GM23338 (cell line): Measurements from ENCODE around the gene SYNGR3. TPM values are rescaled to one million over a fixed set of nuclear protein-coding genes. Genes with fewer than 3 reads are reported as not detected.

Source experiments
- ATAC-seq: fragments of 200-7000 bp; cut with Tn5 transposase; 3 replicates; pipeline ENCODE4 v1.9.1; 2020
- DNase-seq: peaks from one replicate; pipeline ENCODE4 v3.0.0-alpha.2; 2015; ENCODE audit warnings: low spot score
- H2AFZ ChIP-seq: fragments of 200-600 bp; sonication (generic); 2 replicates; pipeline ENCODE4 v1.8.0; 2016; ENCODE audit warnings: antibody characterized with exemption, mild to moderate bottlenecking, moderate library complexity
- H3F3A ChIP-seq: fragments of 200-600 bp; sonication (generic); replicated peaks from 2 replicates; pipeline ENCODE4 v1.8.0; 2017; ENCODE audit warnings: antibody characterized with exemption, mixed run types, low read depth
- H3K27ac ChIP-seq: fragments of 200-600 bp; sonication (generic); 2 replicates; pipeline ENCODE4 v1.6.1; 2016; ENCODE audit warnings: low read depth
- H3K27me3 ChIP-seq: fragments of 200-600 bp; sonication (generic); 2 replicates; pipeline ENCODE4 v1.8.0; 2016; ENCODE audit warnings: mild to moderate bottlenecking, mixed run types, moderate library complexity; ENCODE audit not compliant: insufficient read depth
- H3K36me3 ChIP-seq: fragments of 200-600 bp; sonication (generic); 2 replicates; pipeline ENCODE4 v1.8.0; 2016; ENCODE audit warnings: mild to moderate bottlenecking; ENCODE audit not compliant: insufficient read depth
- H3K4me1 ChIP-seq: fragments of 200-600 bp; sonication (generic); 2 replicates; pipeline ENCODE4 v1.8.0; 2016; ENCODE audit warnings: mild to moderate bottlenecking, moderate library complexity; ENCODE audit not compliant: insufficient read depth
- H3K4me2 ChIP-seq: fragments of 200-600 bp; sonication (generic); 2 replicates; pipeline ENCODE4 v1.7.1; 2017; ENCODE audit warnings: mixed run types
- H3K4me3 ChIP-seq: fragments of 200-600 bp; sonication (generic); 2 replicates; pipeline ENCODE4 v1.6.1; 2016; ENCODE audit warnings: mixed run types
- H3K79me2 ChIP-seq: fragments of 200-600 bp; sonication (generic); replicated peaks from 2 replicates; pipeline ENCODE4 v1.8.0; 2017; ENCODE audit warnings: mild to moderate bottlenecking; ENCODE audit not compliant: insufficient read depth
- H3K9me2 ChIP-seq: fragments of 200-600 bp; sonication (generic); 2 replicates; pipeline ENCODE4 v1.8.0; 2017; ENCODE audit not compliant: insufficient read depth
- H4K20me1 ChIP-seq: fragments of 200-600 bp; sonication (generic); replicated peaks from 2 replicates; pipeline ENCODE4 v1.8.0; 2017; ENCODE audit warnings: mild to moderate bottlenecking; ENCODE audit not compliant: insufficient read depth
- H3K27ac Mint-ChIP-seq: 2 replicates; pipeline ENCODE4 v1.8.0; 2020; ENCODE audit warnings: inconsistent platforms, mild to moderate bottlenecking, moderate library complexity, mixed read lengths
- H3K27me3 Mint-ChIP-seq: 3 replicates; pipeline ENCODE4 v1.8.0; 2022; ENCODE audit warnings: low read depth, mild to moderate bottlenecking, moderate library complexity, mixed read lengths, inconsistent platforms; ENCODE audit not compliant: insufficient read depth, poor library complexity
- H3K36me3 Mint-ChIP-seq: 3 replicates; pipeline ENCODE4 v1.8.0; 2021; ENCODE audit warnings: low read depth, mild to moderate bottlenecking, inconsistent platforms, moderate library complexity, mixed read lengths
- H3K4me1 Mint-ChIP-seq: 3 replicates; pipeline ENCODE4 v1.8.0; 2020; ENCODE audit warnings: mild to moderate bottlenecking, inconsistent platforms, mixed read lengths
- H3K4me3 Mint-ChIP-seq: 3 replicates; pipeline ENCODE4 v1.8.0; 2021; ENCODE audit warnings: moderate library complexity, mild to moderate bottlenecking, inconsistent platforms, mixed read lengths
- H3K9me3 Mint-ChIP-seq: 3 replicates; pipeline ENCODE4 v1.8.0; 2020; ENCODE audit warnings: moderate library complexity, mild to moderate bottlenecking, inconsistent platforms, mixed read lengths
- CREB1 ChIP-seq: fragments of 250-450 bp; sonication (Bioruptor Pico); IDR thresholded peaks from 2 replicates; pipeline ENCODE4 v1.5.0; 2020; ENCODE audit warnings: low read depth, mild to moderate bottlenecking, moderate library complexity
- EZH2 ChIP-seq: fragments of 200-600 bp; sonication (generic); IDR thresholded peaks from one replicate; pipeline ENCODE4 v1.8.0; 2017; ENCODE audit warnings: antibody characterized with exemption, mild to moderate bottlenecking, low read depth; ENCODE audit not compliant: unreplicated experiment
- EZH2phosphoT487 ChIP-seq: fragments of 200-600 bp; sonication (generic); IDR thresholded peaks from one replicate; pipeline ENCODE4 v1.8.1; 2018; ENCODE audit warnings: antibody characterized with exemption; ENCODE audit not compliant: unreplicated experiment
- NANOG ChIP-seq: IDR thresholded peaks from 2 replicates; pipeline ENCODE4 v1.6.1; 2016; ENCODE audit warnings: antibody characterized with exemption, borderline replicate concordance
- POLR2AphosphoS5 ChIP-seq: IDR thresholded peaks from 2 replicates; pipeline ENCODE4 v1.6.1; 2016; ENCODE audit warnings: antibody characterized with exemption, low read depth
- STAT1 ChIP-seq: IDR thresholded peaks from one replicate; pipeline ENCODE4 v1.6.1; 2016; ENCODE audit warnings: antibody characterized with exemption; ENCODE audit not compliant: unreplicated experiment
- ZNF331 ChIP-seq: fragments of 250-450 bp; sonication (Bioruptor Pico); IDR thresholded peaks from 2 replicates; pipeline ENCODE4 v1.5.0; 2020; ENCODE audit warnings: low read depth, mild to moderate bottlenecking, moderate library complexity
- polyA plus RNA-seq: library from polyadenylated mRNA; unstranded; fragments of >200 nt; fragmentation: Nextera tagmentation; extraction: Ambion mirVana; gene quantifications from 2 replicates; pipeline ENCODE4 v1.2.1, GENCODE V29; 2016
- total RNA-seq: library from RNA; depleted of rRNA; stranded (reverse); fragments of >200 nt; shearing (Covaris generic); gene quantifications from 2 replicates; pipeline ENCODE4 v1.2.3, GENCODE V29; 2014
- TF ChIP-seq, protein P1 (sequence below), 2 experiments: fragments of 200-600 bp in 1 of 2; sonication (generic) in 1 of 2; conservative IDR thresholded peaks; 2 replicates each; pipeline versions ENCODE4 v1.5.1 to v1.6.1; 2016 to 2017; ENCODE audit warnings: antibody characterized with exemption in 2 of 2, low read depth in 2 of 2, mild to moderate bottlenecking in 2 of 2, moderate library complexity in 1 of 2
- TF ChIP-seq, protein P2 (sequence below): IDR thresholded peaks from one replicate; pipeline ENCODE4 v1.6.1; 2018; ENCODE audit warnings: antibody characterized with exemption; ENCODE audit not compliant: unreplicated experiment
- TF ChIP-seq, protein P3 (sequence below): IDR thresholded peaks from 2 replicates; pipeline ENCODE4 v1.6.1; 2016; ENCODE audit warnings: antibody characterized with exemption

SYNGR3 gene
- total and polyA plus RNA-seq, 2 experiments from 2014 or later: 45.4 to 77.7 TPM

DNA sequence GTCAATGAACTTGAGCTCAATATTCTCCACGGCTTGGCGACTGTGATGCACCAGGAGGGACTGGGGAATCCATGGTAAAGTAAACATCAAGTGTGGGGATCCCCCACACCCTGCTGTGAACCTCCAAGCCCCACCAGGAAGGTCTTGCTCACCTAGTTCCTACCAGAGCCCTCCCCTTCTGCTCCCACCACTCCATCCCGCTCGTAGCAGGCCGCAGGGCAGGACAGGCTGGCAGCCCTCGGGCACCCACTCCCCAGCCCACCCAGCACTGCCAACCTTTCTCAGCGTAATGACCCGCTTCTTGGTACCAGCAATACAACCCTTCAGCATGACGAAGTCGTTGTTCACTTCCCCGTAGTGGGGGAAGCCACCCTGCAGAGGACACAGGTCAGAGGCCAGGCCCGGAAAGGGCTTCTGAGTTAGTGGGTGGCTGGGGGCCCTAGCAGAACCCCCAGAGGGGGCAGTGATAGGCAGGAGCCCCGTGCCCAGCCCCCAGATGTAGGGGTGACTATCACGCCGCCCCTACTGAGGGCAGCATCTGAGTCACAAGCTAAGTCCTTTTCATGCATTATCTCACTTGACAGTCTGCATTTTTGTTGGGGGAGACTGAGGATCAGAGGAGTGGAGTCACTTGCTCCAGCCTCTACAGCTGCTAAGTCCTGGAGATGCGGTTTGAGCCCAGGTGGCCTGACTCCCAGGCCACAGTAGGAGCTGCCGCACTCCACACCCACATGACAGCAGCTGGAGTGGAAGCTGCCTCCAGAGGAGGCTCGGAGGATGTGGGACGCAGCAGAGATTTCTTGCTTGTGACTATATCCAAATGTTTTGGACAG lies 44.0 kb upstream of the SYNGR3 start:
- H3K9me3 Mint-ChIP-seq: no peaks in the 10 kb centered on the region

DNA sequence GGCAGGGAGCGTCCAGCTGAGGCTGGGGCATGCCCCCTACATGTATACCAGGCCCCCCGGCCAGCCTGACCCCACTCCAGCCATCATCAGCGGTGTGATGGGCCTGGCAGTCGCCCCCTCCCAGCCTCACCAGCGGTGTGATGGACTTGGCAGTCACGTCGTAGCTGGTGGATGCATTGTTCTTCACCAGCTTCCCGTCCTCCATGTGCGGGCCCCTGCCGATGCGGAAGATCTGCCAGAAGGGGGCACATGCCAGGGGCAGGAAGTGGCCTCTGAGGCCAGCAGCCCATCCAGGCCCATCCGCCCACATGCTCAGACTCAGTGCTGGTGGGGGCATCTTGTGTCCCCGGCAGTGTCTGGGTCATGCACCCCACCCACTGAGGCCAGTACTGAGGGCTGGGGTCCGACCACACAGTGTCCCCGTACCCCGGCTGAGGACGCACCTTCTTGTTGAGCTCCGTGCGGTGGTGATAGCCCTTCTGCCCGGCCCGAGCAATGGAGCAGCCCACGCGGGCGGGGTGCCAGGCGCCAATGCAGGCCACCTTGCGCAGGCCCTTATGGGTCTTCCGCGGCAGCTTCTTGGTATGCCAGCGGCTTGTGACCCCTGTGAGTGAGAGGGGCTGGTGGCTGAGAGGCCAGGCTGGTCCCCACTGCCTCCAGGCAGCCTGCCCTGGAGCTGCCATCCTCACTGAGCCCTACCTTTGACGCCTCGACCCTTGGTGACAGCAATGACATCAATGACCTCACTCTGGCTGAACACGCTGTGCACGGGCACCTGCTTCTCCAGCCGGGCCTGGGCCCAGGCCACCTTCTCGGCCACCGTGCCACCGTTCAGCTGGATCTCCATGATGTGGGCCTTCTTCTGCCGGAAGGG lies 43.0 kb upstream of the SYNGR3 start:
- no peaks in the 10 kb centered on the region for H3K9me2 ChIP-seq
- H4K20me1 ChIP-seq: no peaks in the 10 kb centered on the region; the same call in 1 of the 2 replicates
- no peak overlapping the region for H2AFZ ChIP-seq
- Mint-ChIP-seq H3K27me3 (peaks cover 12% of the 10 kb centered on the region), H3K4me1 (peaks cover 14% of the 10 kb centered on the region), H3K27ac (no peak overlapping the region), H3K4me3 (no peak overlapping the region), H3K36me3 (no peaks in the 10 kb centered on the region; the same call in 2 of the 3 replicates), H3K9me3 (no peaks in the 10 kb centered on the region)
- no peaks in the 10 kb centered on the region for H3K79me2 ChIP-seq
- ATAC-seq: no peak; the same call in 2 of the 3 replicates
- peak; percentile 49 for DNase-seq
- H3F3A ChIP-seq: 0 out of 2 replicates have a peak, but pooled peaks cover 4% of the 10 kb centered on the region
- peaks cover 13% of the 10 kb centered on the region; the same call in 1 of the 2 replicates for H3K4me1 ChIP-seq
- H3K4me3 ChIP-seq: no peak overlapping the region
- H3K4me2 ChIP-seq: no peak overlapping the region
- H3K27me3 ChIP-seq: no peaks in the 10 kb centered on the region
- no peak overlapping the region for H3K27ac ChIP-seq
- no peaks in the 10 kb centered on the region for H3K36me3 ChIP-seq
- TF ChIP-seq, protein P1, sequence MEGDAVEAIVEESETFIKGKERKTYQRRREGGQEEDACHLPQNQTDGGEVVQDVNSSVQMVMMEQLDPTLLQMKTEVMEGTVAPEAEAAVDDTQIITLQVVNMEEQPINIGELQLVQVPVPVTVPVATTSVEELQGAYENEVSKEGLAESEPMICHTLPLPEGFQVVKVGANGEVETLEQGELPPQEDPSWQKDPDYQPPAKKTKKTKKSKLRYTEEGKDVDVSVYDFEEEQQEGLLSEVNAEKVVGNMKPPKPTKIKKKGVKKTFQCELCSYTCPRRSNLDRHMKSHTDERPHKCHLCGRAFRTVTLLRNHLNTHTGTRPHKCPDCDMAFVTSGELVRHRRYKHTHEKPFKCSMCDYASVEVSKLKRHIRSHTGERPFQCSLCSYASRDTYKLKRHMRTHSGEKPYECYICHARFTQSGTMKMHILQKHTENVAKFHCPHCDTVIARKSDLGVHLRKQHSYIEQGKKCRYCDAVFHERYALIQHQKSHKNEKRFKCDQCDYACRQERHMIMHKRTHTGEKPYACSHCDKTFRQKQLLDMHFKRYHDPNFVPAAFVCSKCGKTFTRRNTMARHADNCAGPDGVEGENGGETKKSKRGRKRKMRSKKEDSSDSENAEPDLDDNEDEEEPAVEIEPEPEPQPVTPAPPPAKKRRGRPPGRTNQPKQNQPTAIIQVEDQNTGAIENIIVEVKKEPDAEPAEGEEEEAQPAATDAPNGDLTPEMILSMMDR (conservative IDR thresholded peaks at IDR 0.05; ENCODE audit: low read depth in 2 of 2): peak; percentile 18 to 46; a peak in 2 of 4 replicates
- TF ChIP-seq EZH2phosphoT487: no peak

More for the DNA sequence above, 44.0 kb upstream of the SYNGR3 start:
- Mint-ChIP-seq H3K36me3 (no peaks in the 10 kb centered on the region; the same call in 2 of the 3 replicates), H3K4me3 (no peak overlapping the region), H3K27me3 (peaks cover 14% of the 10 kb centered on the region), H3K27ac (no peak overlapping the region), H3K4me1 (peaks cover 20% of the 10 kb centered on the region)
- H4K20me1 ChIP-seq: no peaks in the 10 kb centered on the region; the same call in 1 of the 2 replicates
- no peak for TF ChIP-seq EZH2phosphoT487
- no peak for TF ChIP-seq CREB1
- H3F3A ChIP-seq: 0 out of 2 replicates have a peak, but pooled peaks cover 8% of the 10 kb centered on the region
- H3K27me3 ChIP-seq: no peaks in the 10 kb centered on the region
- no peak overlapping the region for H3K27ac ChIP-seq
- no peak overlapping the region for H3K4me3 ChIP-seq
- no peaks in the 10 kb centered on the region for H3K36me3 ChIP-seq
- ATAC-seq (no peak), DNase-seq (no peak)
- no peaks in the 10 kb centered on the region for H3K9me2 ChIP-seq
- no peaks in the 10 kb centered on the region for H3K79me2 ChIP-seq
- no peak overlapping the region for H2AFZ ChIP-seq
- peaks cover 15% of the 10 kb centered on the region; the same call in 1 of the 2 replicates for H3K4me1 ChIP-seq
- H3K4me2 ChIP-seq: no peak overlapping the region

DNA sequence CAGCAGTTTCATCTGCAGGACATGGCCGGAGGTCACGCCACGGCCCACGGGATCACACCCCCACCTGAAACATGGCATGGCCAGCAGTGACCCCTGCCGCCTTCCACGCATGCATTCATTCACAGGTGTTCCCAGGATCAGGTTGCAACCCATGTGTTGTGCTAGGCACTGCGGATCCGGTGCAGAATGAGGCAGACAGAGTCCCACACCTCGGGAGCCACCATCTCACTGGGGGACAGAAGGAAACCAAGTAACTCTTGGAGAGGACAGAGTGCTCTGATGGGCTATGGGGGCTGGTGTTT lies 42.5 kb upstream of the SYNGR3 start:
- H3K27me3 Mint-ChIP-seq: peaks cover 12% of the 10 kb centered on the region
- Histone ChIP-seq H3K27ac (no peak overlapping the region), H3K79me2 (no peaks in the 10 kb centered on the region), H3K27me3 (no peaks in the 10 kb centered on the region), H3F3A (0 out of 2 replicates have a peak, but pooled peaks cover 3% of the 10 kb centered on the region), H3K4me1 (peaks cover 7% of the 10 kb centered on the region; the same call in 1 of the 2 replicates), H4K20me1 (no peaks in the 10 kb centered on the region), H3K36me3 (no peaks in the 10 kb centered on the region), H3K9me2 (no peaks in the 10 kb centered on the region), H3K4me2 (no peak overlapping the region), H2AFZ (no peak overlapping the region), H3K4me3 (no peak overlapping the region)
- peaks cover 12% of the 10 kb centered on the region for H3K4me1 Mint-ChIP-seq
- no peak for ATAC-seq
- no peaks in the 10 kb centered on the region; the same call in 2 of the 3 replicates for H3K36me3 Mint-ChIP-seq
- no peaks in the 10 kb centered on the region for H3K9me3 Mint-ChIP-seq
- H3K4me3 Mint-ChIP-seq: no peak overlapping the region; the same call in 2 of the 3 replicates
- H3K27ac Mint-ChIP-seq: no peak overlapping the region
- no peak for DNase-seq
- TF ChIP-seq STAT1 (no peak), EZH2phosphoT487 (no peak), CREB1 (no peak), NANOG (no peak), EZH2 (no peak), POLR2AphosphoS5 (no peak), ZNF331 (CRISPR knock-in tag) (no peak)
- TF ChIP-seq, protein P2, sequence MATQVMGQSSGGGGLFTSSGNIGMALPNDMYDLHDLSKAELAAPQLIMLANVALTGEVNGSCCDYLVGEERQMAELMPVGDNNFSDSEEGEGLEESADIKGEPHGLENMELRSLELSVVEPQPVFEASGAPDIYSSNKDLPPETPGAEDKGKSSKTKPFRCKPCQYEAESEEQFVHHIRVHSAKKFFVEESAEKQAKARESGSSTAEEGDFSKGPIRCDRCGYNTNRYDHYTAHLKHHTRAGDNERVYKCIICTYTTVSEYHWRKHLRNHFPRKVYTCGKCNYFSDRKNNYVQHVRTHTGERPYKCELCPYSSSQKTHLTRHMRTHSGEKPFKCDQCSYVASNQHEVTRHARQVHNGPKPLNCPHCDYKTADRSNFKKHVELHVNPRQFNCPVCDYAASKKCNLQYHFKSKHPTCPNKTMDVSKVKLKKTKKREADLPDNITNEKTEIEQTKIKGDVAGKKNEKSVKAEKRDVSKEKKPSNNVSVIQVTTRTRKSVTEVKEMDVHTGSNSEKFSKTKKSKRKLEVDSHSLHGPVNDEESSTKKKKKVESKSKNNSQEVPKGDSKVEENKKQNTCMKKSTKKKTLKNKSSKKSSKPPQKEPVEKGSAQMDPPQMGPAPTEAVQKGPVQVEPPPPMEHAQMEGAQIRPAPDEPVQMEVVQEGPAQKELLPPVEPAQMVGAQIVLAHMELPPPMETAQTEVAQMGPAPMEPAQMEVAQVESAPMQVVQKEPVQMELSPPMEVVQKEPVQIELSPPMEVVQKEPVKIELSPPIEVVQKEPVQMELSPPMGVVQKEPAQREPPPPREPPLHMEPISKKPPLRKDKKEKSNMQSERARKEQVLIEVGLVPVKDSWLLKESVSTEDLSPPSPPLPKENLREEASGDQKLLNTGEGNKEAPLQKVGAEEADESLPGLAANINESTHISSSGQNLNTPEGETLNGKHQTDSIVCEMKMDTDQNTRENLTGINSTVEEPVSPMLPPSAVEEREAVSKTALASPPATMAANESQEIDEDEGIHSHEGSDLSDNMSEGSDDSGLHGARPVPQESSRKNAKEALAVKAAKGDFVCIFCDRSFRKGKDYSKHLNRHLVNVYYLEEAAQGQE: no peak
- TF ChIP-seq, protein P3, sequence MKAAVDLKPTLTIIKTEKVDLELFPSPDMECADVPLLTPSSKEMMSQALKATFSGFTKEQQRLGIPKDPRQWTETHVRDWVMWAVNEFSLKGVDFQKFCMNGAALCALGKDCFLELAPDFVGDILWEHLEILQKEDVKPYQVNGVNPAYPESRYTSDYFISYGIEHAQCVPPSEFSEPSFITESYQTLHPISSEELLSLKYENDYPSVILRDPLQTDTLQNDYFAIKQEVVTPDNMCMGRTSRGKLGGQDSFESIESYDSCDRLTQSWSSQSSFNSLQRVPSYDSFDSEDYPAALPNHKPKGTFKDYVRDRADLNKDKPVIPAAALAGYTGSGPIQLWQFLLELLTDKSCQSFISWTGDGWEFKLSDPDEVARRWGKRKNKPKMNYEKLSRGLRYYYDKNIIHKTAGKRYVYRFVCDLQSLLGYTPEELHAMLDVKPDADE: no peak
